HepG2 (cell line): ENCODE data around the gene SUSD4. TPM values are rescaled to one million over a fixed set of nuclear protein-coding genes. Genes with fewer than 3 reads are reported as not detected.

Experiments used
- ATAC-seq: fragments of 200-7000 bp; cut with Tn5 transposase; 3 replicates; pipeline ENCODE4 v1.9.1; 2020; ENCODE audit warnings: mild to moderate bottlenecking, moderate library complexity
- BruUV-seq: library from RNA; stranded (reverse); fragments of 400-500 nt; replicated peaks from 2 replicates; lab custom pipeline; 2021; lab: Mats Ljungman, UMichigan
- CTCF ChIA-PET: fragments of 300-600 bp; formaldehyde crosslinking; extraction: SDS; loops from one replicate; lab custom pipeline; 2021; ENCODE audit warnings: low total read pairs, inconsistent platforms, low intra/inter-chr PET ratio; lab: Yijun Ruan, JAX
- POLR2A ChIA-PET: fragments of 350-600 bp; sonication (Branson Sonifier 250); formaldehyde crosslinking; loops from one replicate; lab custom pipeline; 2020; ENCODE audit warnings: antibody characterized with exemption, inconsistent platforms; lab: Yijun Ruan, JAX
- DNase-seq: peaks from one replicate; pipeline ENCODE4 v3.0.0-alpha.2; 2015; ENCODE audit warnings: low spot score
- FAIRE-seq: peaks from 3 replicates; lab custom pipeline; 2011; peaks lifted over from hg19 to GRCh38; lab: Jason Lieb, UNC
- H2AFZ ChIP-seq: one replicate; pipeline ENCODE4 v1.6.1; 2011; ENCODE audit warnings: low read length, inconsistent platforms
- H3K27ac ChIP-seq: fragments of 300-600 bp; 3 replicates; pipeline ENCODE4 v1.8.0; 2011; ENCODE audit warnings: mixed run types, mild to moderate bottlenecking, mixed read lengths, low read length, inconsistent platforms; ENCODE audit not compliant: insufficient read depth; ENCODE audit errors: extremely low read length
- H3K27me3 ChIP-seq, 2 experiments: fragments of 200-600 bp in 1 of 2; 2 replicates in 1 of 2; 3 replicates in 1 of 2; pipeline versions ENCODE4 v1.6.0 to v1.8.0; 2011; ENCODE audit warnings: low read length in 2 of 2, mild to moderate bottlenecking in 2 of 2, moderate library complexity in 2 of 2, inconsistent platforms in 1 of 2; ENCODE audit not compliant: insufficient read depth in 2 of 2, control insufficient read depth in 1 of 2
- H3K36me3 ChIP-seq, 2 experiments: fragments of 200-600 bp in 1 of 2; replicated peaks in 1 of 2; 2 replicates in 1 of 2; 3 replicates in 1 of 2; pipeline versions ENCODE4 v1.5.1 to v1.8.0; 2011; ENCODE audit warnings: low read length in 2 of 2, inconsistent platforms in 1 of 2; ENCODE audit not compliant: insufficient read depth in 2 of 2, control insufficient read depth in 1 of 2
- H3K4me1 ChIP-seq: 2 replicates; pipeline ENCODE4 v1.5.1; 2012; ENCODE audit warnings: low read length, inconsistent platforms; ENCODE audit not compliant: insufficient read depth
- H3K4me2 ChIP-seq: 2 replicates; pipeline ENCODE4 v1.6.0; 2011; ENCODE audit warnings: low read depth, low read length, inconsistent platforms
- H3K4me3 ChIP-seq, 3 experiments: fragments of 200-600 bp in 1 of 3; sonication (generic), shearing (Covaris generic) in 1 of 3; replicated peaks in 1 of 3; 2 replicates each; pipeline ENCODE4 v1.5.1; 2011 to 2016; ENCODE audit warnings: low read length in 3 of 3, inconsistent platforms in 2 of 3, low read depth in 2 of 3, mild to moderate bottlenecking in 2 of 3, control low read depth in 1 of 3, mixed read lengths in 1 of 3; ENCODE audit not compliant: insufficient read depth in 1 of 3
- H3K79me2 ChIP-seq: one replicate; pipeline ENCODE4 v1.6.1; 2011; ENCODE audit warnings: low read length, inconsistent platforms; ENCODE audit not compliant: insufficient read depth
- H3K9ac ChIP-seq: 2 replicates; pipeline ENCODE4 v1.6.0; 2011; ENCODE audit warnings: mild to moderate bottlenecking, low read depth, low read length, inconsistent platforms; ENCODE audit not compliant: insufficient read depth
- H3K9me3 ChIP-seq: 2 replicates; pipeline ENCODE4 v1.5.1; 2012; ENCODE audit warnings: mild to moderate bottlenecking, low read length
- H4K20me1 ChIP-seq: 2 replicates; pipeline ENCODE4 v1.6.0; 2011; ENCODE audit warnings: inconsistent platforms, mild to moderate bottlenecking, low read length, moderate library complexity; ENCODE audit not compliant: insufficient read depth
- ARID5B ChIP-seq: IDR thresholded peaks from 2 replicates; pipeline ENCODE4 v1.4.0; 2020; ENCODE audit warnings: mild to moderate bottlenecking, missing genetic modification reagents
- HOXA7 ChIP-seq: sonication (generic); formaldehyde crosslinking; IDR thresholded peaks from 2 replicates; pipeline ENCODE4 v1.8.1; 2022; ENCODE audit warnings: mild to moderate bottlenecking, missing genetic modification reagents, moderate library complexity
- ZFAT ChIP-seq: sonication (generic); formaldehyde crosslinking; conservative IDR thresholded peaks from 2 replicates; pipeline ENCODE4 v1.8.1; 2023; ENCODE audit warnings: missing genetic modification reagents, inconsistent platforms
- WGBS: methylation state at CpG from one replicate; pipeline ENCODE4 v1.1.6; 2017; ENCODE audit warnings: low lambda C conversion rate; 5-methylcytosine and 5-hydroxymethylcytosine counted together
- in situ Hi-C: cut with HindIII; loops from 2 replicates; pipeline ENCODE4 v1.10.0; 2017; ENCODE audit warnings: low pct_unique_long_range_greater_than_20kb; ENCODE audit not compliant: extremely low pct_ligation_motif_present
- intact Hi-C: fragments of 100-400 bp; cut with micrococcal nuclease; formaldehyde crosslinking; loops from one replicate; pipeline ENCODE4 v1.10.0; 2022; ENCODE audit not compliant: unreplicated experiment
- polyA plus RNA-seq, 8 experiments: library from polyadenylated mRNA; depleted of rRNA in 3 of 8; stranded (reverse) in 7 of 8; unstranded in 1 of 8; fragments of >200 nt; fragmentation: Illumina TruSeq in 4 of 8; extraction: Trizol in 4 of 8; gene quantifications; 2 replicates each; pipeline versions ENCODE4 v1.2.1 to v1.2.3, GENCODE V29; 2011 to 2016; ENCODE audit warnings: low read depth in 4 of 8, missing spikeins in 1 of 8, mixed read lengths in 1 of 8; ENCODE audit not compliant: insufficient read depth in 1 of 8
- total RNA-seq, 5 experiments: library from RNA; depleted of rRNA; stranded (reverse); fragments of >200 nt; fragmentation: Illumina TruSeq; extraction: Trizol; gene quantifications; 2 replicates each; pipeline ENCODE4 v1.2.3, GENCODE V29; 2016; ENCODE audit warnings: low read depth in 1 of 5

Gene SUSD4
- total and polyA plus RNA-seq, 2 of the 13 experiments (the other 11 are each of a cell fraction or from before 2014, with no cell fraction given) = not detected

GRCh38 chr1:223326776-223327175, 37.2 kb downstream of the SUSD4 start:
- Histone ChIP-seq H4K20me1 (no peaks in the 10 kb centered on the region), H3K9ac (no peak overlapping the region), H3K9me3 (no peaks in the 10 kb centered on the region), H3K27me3 (0 out of 5 replicates have a peak, but pooled peaks cover 0 to 6% of the 10 kb centered on the region in 2 experiments)
- WGBS = 85% methylated on average over 1 of the region's 1 CpG
- intact Hi-C loops = no loop called here
- POLR2A ChIA-PET = no interaction called here
- no peak for TF ChIP-seq ARID5B (CRISPR knock-in tag)
- TF ChIP-seq ZFAT (CRISPR knock-in tag) = no peak
- no peak for TF ChIP-seq HOXA7 (CRISPR knock-in tag)
- TF ChIP-seq, all 625 proteins: peak for 0
- DNase-seq = no peak
- H3K27ac ChIP-seq = no peak overlapping the region
- in situ Hi-C loops = no loop called here
- H3K4me3 ChIP-seq = no peak overlapping the region
- no peaks in the 10 kb centered on the region for H3K4me1 ChIP-seq
- ATAC-seq = no peak
- H2AFZ ChIP-seq = no peak overlapping the region
- H3K36me3 ChIP-seq = no peaks in the 10 kb centered on the region
- H3K4me2 ChIP-seq = no peak overlapping the region
- no peaks in the 10 kb centered on the region for H3K79me2 ChIP-seq
- no TSS peak for BruUV-seq
- no peak for FAIRE-seq
- CTCF ChIA-PET = no interaction called here
